ENCODE results near the gene NUDT22.

GRCh38 chr11:64224151-64224890 lies 1.8 kb upstream of the NUDT22 start:
- TF ChIP-seq CTCF (IDR thresholded peaks at IDR 0.05 in 8 of 11, conservative IDR thresholded peaks at IDR 0.05 in 3 of 11) (no peak), POLR2AphosphoS5 (IDR thresholded peaks at IDR 0.05) (peak; percentile 39 to 73 (median 44)), POLR2A (IDR thresholded peaks at IDR 0.05) (no peak)

All from spleen (tissue), 7 donors.